ENCODE data around the gene MRPS6. TPM values are rescaled to one million over a fixed set of nuclear protein-coding genes. Genes with fewer than 3 reads are reported as not detected.

The MRPS6 gene
- total RNA-seq, 1 donor from 2014 or later = 76.7 TPM

GRCh38 chr21:34184232-34184631, 110.9 kb downstream of the MRPS6 start:
- Mint-ChIP-seq H3K4me3 (ENCODE audit: low read depth) (no peak overlapping the region), H3K27ac (no peak overlapping the region), H3K9me3 (ENCODE audit: low read depth) (no peaks in the 10 kb centered on the region), H3K4me1 (ENCODE audit: low read depth) (peaks cover 8% of the 10 kb centered on the region), H3K27me3 (no peaks in the 10 kb centered on the region), H3K36me3 (ENCODE audit: insufficient read depth) (peaks cover under 1% of the 10 kb centered on the region)
- DNase-seq (ENCODE audit: low spot score, unreplicated experiment) = no peak
- no peak for TF ChIP-seq CTCF (IDR thresholded peaks at IDR 0.05; ENCODE audit: unreplicated experiment)

- Mint-ChIP-seq H3K27me3 (no peaks in the 10 kb centered on the region), H3K36me3 (ENCODE audit: insufficient read depth) (peaks cover 1% of the 10 kb centered on the region), H3K4me1 (ENCODE audit: low read depth) (peaks cover 8% of the 10 kb centered on the region), H3K27ac (no peak overlapping the region), H3K9me3 (ENCODE audit: low read depth) (no peaks in the 10 kb centered on the region), H3K4me3 (ENCODE audit: low read depth) (no peak overlapping the region)
- DNase-seq (ENCODE audit: low spot score, unreplicated experiment) = no peak
- no peak for TF ChIP-seq CTCF (IDR thresholded peaks at IDR 0.05; ENCODE audit: unreplicated experiment)
These were observed 111.8 kb downstream of the MRPS6 start for GRCh38 chr21:34185026-34185750.

- TF ChIP-seq CTCF (IDR thresholded peaks at IDR 0.05; ENCODE audit: unreplicated experiment) = no peak
- peaks cover 7% of the 10 kb centered on the region for H3K4me1 Mint-ChIP-seq (ENCODE audit: low read depth)
- no peak overlapping the region for H3K4me3 Mint-ChIP-seq (ENCODE audit: low read depth)
- no peak overlapping the region for H3K27ac Mint-ChIP-seq
- DNase-seq (ENCODE audit: low spot score, unreplicated experiment) = no peak
- no peaks in the 10 kb centered on the region for H3K27me3 Mint-ChIP-seq
- no peaks in the 10 kb centered on the region for H3K9me3 Mint-ChIP-seq (ENCODE audit: low read depth)
- peaks cover 1% of the 10 kb centered on the region for H3K36me3 Mint-ChIP-seq (ENCODE audit: insufficient read depth)
These were observed 112.8 kb downstream of the MRPS6 start for GRCh38 chr21:34186109-34186719.

GRCh38 chr21:34187935-34188334, 114.6 kb downstream of the MRPS6 start:
- no peaks in the 10 kb centered on the region for H3K27me3 Mint-ChIP-seq
- no peak overlapping the region for H3K4me3 Mint-ChIP-seq (ENCODE audit: low read depth)
- H3K27ac Mint-ChIP-seq = no peak overlapping the region
- no peak for TF ChIP-seq CTCF (IDR thresholded peaks at IDR 0.05; ENCODE audit: unreplicated experiment)
- H3K36me3 Mint-ChIP-seq (ENCODE audit: insufficient read depth) = peaks cover 3% of the 10 kb centered on the region
- H3K9me3 Mint-ChIP-seq (ENCODE audit: low read depth) = no peaks in the 10 kb centered on the region
- peaks cover 7% of the 10 kb centered on the region for H3K4me1 Mint-ChIP-seq (ENCODE audit: low read depth)
- DNase-seq (ENCODE audit: low spot score, unreplicated experiment) = no peak

GRCh38 chr21:34189506-34189905, 116.1 kb downstream of the MRPS6 start:
- Mint-ChIP-seq H3K4me1 (ENCODE audit: low read depth) (peaks cover 3% of the 10 kb centered on the region), H3K4me3 (ENCODE audit: low read depth) (no peak overlapping the region)

More at GRCh38 chr21:34189506-34189905, 116.1 kb downstream of the MRPS6 start:
- H3K27me3 Mint-ChIP-seq = no peaks in the 10 kb centered on the region
- TF ChIP-seq CTCF (IDR thresholded peaks at IDR 0.05; ENCODE audit: unreplicated experiment) = no peak
- no peak for DNase-seq (ENCODE audit: low spot score, unreplicated experiment)
- H3K27ac Mint-ChIP-seq = no peak overlapping the region
- no peaks in the 10 kb centered on the region for H3K9me3 Mint-ChIP-seq (ENCODE audit: low read depth)
- H3K36me3 Mint-ChIP-seq (ENCODE audit: insufficient read depth) = peaks cover 3% of the 10 kb centered on the region

Measured in progenitor cell of endocrine pancreas (in vitro differentiated cells).